HepG2 (cell line): ENCODE results near the gene OR52N4. TPM values are rescaled to one million over a fixed set of nuclear protein-coding genes. Genes with fewer than 3 reads are reported as not detected.

ENCODE experiments used
- HNF4A ChIP-seq: sonication (generic); formaldehyde crosslinking; IDR thresholded peaks from 2 replicates; pipeline ENCODE4 v1.4.0; 2020; ENCODE audit warnings: missing genetic modification reagents
- HNF4G ChIP-seq, 2 experiments: sonication (generic) in 1 of 2; formaldehyde crosslinking in 1 of 2; IDR thresholded peaks; 2 replicates each; pipeline versions ENCODE4 v1.4.0 to v1.6.1; 2011 to 2020; ENCODE audit warnings: borderline replicate concordance in 2 of 2, low read depth in 2 of 2, mild to moderate bottlenecking in 2 of 2, low read length in 1 of 2, missing genetic modification reagents in 1 of 2, moderate library complexity in 1 of 2
- JDP2 ChIP-seq: sonication (generic); formaldehyde crosslinking; IDR thresholded peaks from 2 replicates; pipeline ENCODE4 v1.8.1; 2022; ENCODE audit warnings: missing genetic modification reagents, borderline replicate concordance
- KDM3A ChIP-seq: IDR thresholded peaks from 2 replicates; pipeline ENCODE4 v1.6.1; 2018; ENCODE audit warnings: low read depth, missing compliant biosample characterization
- NR3C1 ChIP-seq: sonication (generic); formaldehyde crosslinking; IDR thresholded peaks from 2 replicates; pipeline ENCODE4 v1.4.0; 2020; ENCODE audit warnings: missing genetic modification reagents
- RFXAP ChIP-seq: sonication (generic); formaldehyde crosslinking; IDR thresholded peaks from 2 replicates; pipeline ENCODE4 v1.4.0; 2020; ENCODE audit warnings: missing genetic modification reagents, borderline replicate concordance
- RXRB ChIP-seq: IDR thresholded peaks from 2 replicates; pipeline ENCODE4 v1.6.1; 2016; ENCODE audit warnings: borderline replicate concordance, missing genetic modification reagents, missing compliant biosample characterization
- SKI ChIP-seq: fragments of 450-650 bp; IDR thresholded peaks from one replicate; pipeline ENCODE4 v1.6.1; 2018; ENCODE audit warnings: mild to moderate bottlenecking; ENCODE audit not compliant: partially characterized antibody
- ZBTB1 ChIP-seq: sonication (generic); formaldehyde crosslinking; IDR thresholded peaks from 2 replicates; pipeline ENCODE4 v1.4.0; 2020; ENCODE audit warnings: missing genetic modification reagents, borderline replicate concordance
- ZKSCAN8 ChIP-seq: IDR thresholded peaks from 2 replicates; pipeline ENCODE4 v1.6.1; 2016; ENCODE audit warnings: borderline replicate concordance, missing genetic modification reagents, missing compliant biosample characterization
- ZMAT3 ChIP-seq: sonication (generic); formaldehyde crosslinking; conservative IDR thresholded peaks from 2 replicates; pipeline ENCODE4 v1.7.0; 2021; ENCODE audit warnings: missing genetic modification reagents
- ZNF143 ChIP-seq: sonication (generic); formaldehyde crosslinking; IDR thresholded peaks from 2 replicates; pipeline ENCODE4 v1.4.0; 2020; ENCODE audit warnings: missing genetic modification reagents
- ZNF318 ChIP-seq: sonication (generic); formaldehyde crosslinking; IDR thresholded peaks from 2 replicates; pipeline ENCODE4 v1.4.0; 2020; ENCODE audit warnings: mild to moderate bottlenecking, missing genetic modification reagents
- ZNF329 ChIP-seq: sonication (generic); formaldehyde crosslinking; IDR thresholded peaks from 2 replicates; pipeline ENCODE4 v1.9.0; 2021; ENCODE audit warnings: low read depth, mild to moderate bottlenecking, missing genetic modification reagents
- ZNF496 ChIP-seq: sonication (generic); formaldehyde crosslinking; IDR thresholded peaks from 2 replicates; pipeline ENCODE4 v1.8.1; 2023; ENCODE audit warnings: mild to moderate bottlenecking, moderate library complexity, missing genetic modification reagents; ENCODE audit not compliant: insufficient replicate concordance
- ZNF564 ChIP-seq: sonication (generic); formaldehyde crosslinking; IDR thresholded peaks from 2 replicates; pipeline ENCODE4 v1.8.1; 2023; ENCODE audit warnings: mild to moderate bottlenecking, missing genetic modification reagents
- polyA plus RNA-seq, 8 experiments: library from polyadenylated mRNA; depleted of rRNA in 3 of 8; stranded (reverse) in 7 of 8; unstranded in 1 of 8; fragments of >200 nt; fragmentation: Illumina TruSeq in 4 of 8; extraction: Trizol in 4 of 8; gene quantifications; 2 replicates each; pipeline versions ENCODE4 v1.2.1 to v1.2.3, GENCODE V29; 2011 to 2016; ENCODE audit warnings: low read depth in 4 of 8, missing spikeins in 1 of 8, mixed read lengths in 1 of 8; ENCODE audit not compliant: insufficient read depth in 1 of 8
- total RNA-seq, 5 experiments: library from RNA; depleted of rRNA; stranded (reverse); fragments of >200 nt; fragmentation: Illumina TruSeq; extraction: Trizol; gene quantifications; 2 replicates each; pipeline ENCODE4 v1.2.3, GENCODE V29; 2016; ENCODE audit warnings: low read depth in 1 of 5
- TF ChIP-seq, protein P1 (sequence below): IDR thresholded peaks from 2 replicates; pipeline ENCODE4 v1.6.1; 2012; ENCODE audit warnings: inconsistent platforms
- TF ChIP-seq, protein P2 (sequence below): sonication (generic); formaldehyde crosslinking; IDR thresholded peaks from 2 replicates; pipeline ENCODE4 v1.4.0; 2020; ENCODE audit warnings: mild to moderate bottlenecking, missing genetic modification reagents

Gene OR52N4
- total and polyA plus RNA-seq, 2 of the 13 experiments (the other 11 are each of a cell fraction or from before 2014, with no cell fraction given) = 0.09 to 0.30 TPM

DNA sequence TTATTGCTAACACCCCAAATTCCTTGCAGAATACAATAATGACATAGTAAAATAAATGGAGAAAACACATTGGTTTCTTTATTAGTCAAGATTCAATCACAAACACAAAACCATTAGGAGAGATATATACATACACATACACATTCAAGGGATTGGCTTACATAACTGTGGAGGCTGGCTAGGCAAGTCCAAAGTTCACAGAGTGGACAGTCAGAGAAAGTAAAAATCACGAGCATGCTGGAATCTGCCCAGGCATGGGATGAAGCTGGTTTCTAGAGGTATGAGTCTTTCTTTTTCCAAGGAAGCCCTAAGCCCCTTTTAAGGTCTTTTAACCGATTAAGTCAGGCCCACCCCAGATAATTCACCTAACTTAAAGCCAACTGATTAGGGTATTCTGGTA is 31.4 kb upstream of the OR52N4 start (continued):
- TF ChIP-seq, protein P1, sequence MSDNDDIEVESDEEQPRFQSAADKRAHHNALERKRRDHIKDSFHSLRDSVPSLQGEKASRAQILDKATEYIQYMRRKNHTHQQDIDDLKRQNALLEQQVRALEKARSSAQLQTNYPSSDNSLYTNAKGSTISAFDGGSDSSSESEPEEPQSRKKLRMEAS = 0 out of 2 replicates have a peak, but pooled peaks have one; percentile 19
- no peak for TF ChIP-seq ZNF564
- TF ChIP-seq JDP2 = no peak
- TF ChIP-seq ZBTB1 (CRISPR knock-in tag) = no peak
- TF ChIP-seq, protein P2, sequence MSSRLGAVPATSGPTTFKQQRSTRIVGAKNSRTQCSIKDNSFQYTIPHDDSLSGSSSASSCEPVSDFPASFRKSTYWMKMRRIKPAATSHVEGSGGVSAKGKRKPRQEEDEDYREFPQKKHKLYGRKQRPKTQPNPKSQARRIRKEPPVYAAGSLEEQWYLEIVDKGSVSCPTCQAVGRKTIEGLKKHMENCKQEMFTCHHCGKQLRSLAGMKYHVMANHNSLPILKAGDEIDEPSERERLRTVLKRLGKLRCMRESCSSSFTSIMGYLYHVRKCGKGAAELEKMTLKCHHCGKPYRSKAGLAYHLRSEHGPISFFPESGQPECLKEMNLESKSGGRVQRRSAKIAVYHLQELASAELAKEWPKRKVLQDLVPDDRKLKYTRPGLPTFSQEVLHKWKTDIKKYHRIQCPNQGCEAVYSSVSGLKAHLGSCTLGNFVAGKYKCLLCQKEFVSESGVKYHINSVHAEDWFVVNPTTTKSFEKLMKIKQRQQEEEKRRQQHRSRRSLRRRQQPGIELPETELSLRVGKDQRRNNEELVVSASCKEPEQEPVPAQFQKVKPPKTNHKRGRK (CRISPR knock-in tag) = no peak
- TF ChIP-seq SKI = no peak
- no peak for TF ChIP-seq KDM3A
- TF ChIP-seq HNF4G (IDR thresholded peaks at IDR 0.05; ENCODE audit: borderline replicate concordance, low read depth, low read length) = 0 out of 2 replicates have a peak, but pooled peaks have one; percentile 42
- TF ChIP-seq HNF4G (CRISPR knock-in tag; IDR thresholded peaks at IDR 0.05; ENCODE audit: borderline replicate concordance, low read depth) = no peak
- no peak for TF ChIP-seq ZKSCAN8 (CRISPR knock-in tag)
- TF ChIP-seq ZMAT3 = no peak
- TF ChIP-seq ZNF496 (CRISPR knock-in tag) = no peak
- no peak for TF ChIP-seq ZNF143 (CRISPR knock-in tag)
- no peak for TF ChIP-seq RFXAP
- TF ChIP-seq RXRB (CRISPR knock-in tag) = no peak
- peak; percentile 87 for TF ChIP-seq HNF4A (CRISPR knock-in tag)
- TF ChIP-seq NR3C1 (CRISPR knock-in tag) = no peak
- no peak for TF ChIP-seq ZNF329 (CRISPR knock-in tag)
- no peak for TF ChIP-seq ZNF318 (CRISPR knock-in tag)
